ENCODE data around the gene IVD.
A peak's percentile ranks its signal among the peaks of the same experiment; 100 is the strongest.

The IVD gene

GRCh38 chr15:40414816-40415215, 9.2 kb downstream of the IVD start:
- DNase-seq (ENCODE audit: low read depth): no peak

GRCh38 chr15:40415226-40415625, 9.6 kb downstream of the IVD start:
- DNase-seq (ENCODE audit: low read depth): no peak

GRCh38 chr15:40416056-40416455, 10.5 kb downstream of the IVD start:
- DNase-seq (ENCODE audit: low read depth): no peak

DNA sequence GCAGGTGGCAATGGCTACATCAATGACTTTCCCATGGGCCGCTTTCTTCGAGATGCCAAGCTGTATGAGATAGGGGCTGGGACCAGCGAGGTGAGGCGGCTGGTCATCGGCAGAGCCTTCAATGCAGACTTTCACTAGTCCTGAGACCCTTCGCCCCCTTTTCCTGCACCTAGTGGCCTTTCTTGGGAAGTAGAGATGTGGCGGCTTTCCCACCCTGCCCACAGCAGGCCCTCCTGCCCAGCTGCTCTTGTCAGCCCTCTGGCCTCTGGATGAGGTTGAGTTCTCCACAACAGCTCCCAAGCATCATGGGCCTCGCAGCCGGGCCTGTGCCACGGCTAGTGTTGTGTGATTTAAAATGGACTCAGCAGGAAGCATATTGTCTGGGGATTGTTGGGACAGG, 12.5 kb downstream of the IVD start:
- no peak for DNase-seq (ENCODE audit: low read depth)

DNA sequence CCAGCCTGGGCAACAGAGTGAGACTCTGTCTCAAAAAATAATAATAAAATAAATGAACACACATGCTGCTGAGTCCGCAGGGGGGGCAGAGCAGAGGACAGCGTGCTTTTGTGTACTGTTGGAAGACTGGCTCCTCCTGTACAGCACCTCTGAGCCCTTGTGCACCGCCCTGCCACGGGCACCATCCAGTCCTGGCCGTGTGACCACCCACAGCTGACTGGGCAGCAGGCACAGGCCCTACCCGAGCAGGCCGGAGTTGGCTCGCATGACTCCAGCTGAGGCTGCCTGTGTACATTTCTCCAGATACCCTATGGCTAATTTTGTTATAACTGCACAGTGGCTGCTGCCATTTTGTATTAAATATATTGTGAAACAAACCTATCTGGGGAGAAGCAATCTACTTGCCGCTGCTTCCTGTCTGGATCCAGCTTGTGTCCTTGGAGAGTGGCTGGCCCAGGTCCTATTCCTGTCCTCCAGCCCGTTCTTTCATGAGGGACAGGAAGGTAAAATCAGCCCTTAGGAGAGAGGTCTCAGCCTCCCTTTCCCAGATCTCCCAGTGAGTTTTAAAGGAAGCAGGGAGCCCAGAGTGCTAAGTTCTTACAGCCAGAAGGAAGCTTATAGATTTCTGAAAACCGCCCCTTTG, 14.6 kb downstream of the IVD start:
- DNase-seq (ENCODE audit: low read depth): no peak

GRCh38 chr15:40420793-40421192, 15.2 kb downstream of the IVD start:
- DNase-seq (ENCODE audit: low read depth): no peak

DNA sequence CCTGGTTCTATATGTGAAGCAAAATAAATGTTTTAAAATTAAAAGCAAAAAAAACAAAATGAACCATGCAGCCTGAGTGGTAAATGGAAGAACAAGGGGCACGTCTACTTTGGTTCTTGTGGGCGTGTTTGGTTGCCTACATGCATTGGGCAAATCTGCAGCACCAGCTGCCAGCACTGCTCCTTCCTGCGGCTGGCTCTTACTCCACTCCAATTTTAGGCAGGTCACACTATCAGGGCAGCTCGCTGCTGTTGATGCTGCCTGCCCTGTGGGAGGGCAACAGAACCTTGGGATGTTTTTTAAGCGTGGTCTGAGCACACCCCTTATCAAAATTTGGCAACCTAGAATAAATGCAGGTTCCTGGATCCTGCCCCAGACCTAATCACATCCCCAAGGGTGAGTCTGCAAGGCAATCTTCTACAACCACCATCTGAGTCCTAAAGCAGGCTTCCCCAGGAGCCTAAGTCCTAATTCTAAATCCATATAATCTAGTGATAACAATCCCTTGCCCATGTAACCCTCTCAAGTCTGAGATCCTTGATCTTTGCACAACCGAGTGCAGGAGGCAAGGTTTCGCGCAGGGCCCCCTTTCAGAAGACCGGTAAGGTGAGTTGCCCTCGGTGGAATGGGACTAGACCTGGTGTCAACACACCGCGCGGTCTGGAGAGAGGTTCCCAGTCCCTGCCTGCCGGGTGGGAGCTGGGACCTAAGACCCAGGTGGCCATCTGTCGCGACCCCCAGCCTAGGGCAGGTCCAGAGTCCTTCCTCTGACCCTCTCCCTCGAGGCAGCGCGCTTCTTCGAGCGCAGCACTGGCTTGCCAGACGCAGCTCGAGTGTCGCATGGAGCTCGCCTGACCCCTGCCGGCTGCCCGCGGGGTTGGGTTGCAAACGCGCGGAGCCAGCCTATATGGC, 15.9 kb downstream of the IVD start:
- peak; percentile 74 for DNase-seq (ENCODE audit: low read depth)

DNA sequence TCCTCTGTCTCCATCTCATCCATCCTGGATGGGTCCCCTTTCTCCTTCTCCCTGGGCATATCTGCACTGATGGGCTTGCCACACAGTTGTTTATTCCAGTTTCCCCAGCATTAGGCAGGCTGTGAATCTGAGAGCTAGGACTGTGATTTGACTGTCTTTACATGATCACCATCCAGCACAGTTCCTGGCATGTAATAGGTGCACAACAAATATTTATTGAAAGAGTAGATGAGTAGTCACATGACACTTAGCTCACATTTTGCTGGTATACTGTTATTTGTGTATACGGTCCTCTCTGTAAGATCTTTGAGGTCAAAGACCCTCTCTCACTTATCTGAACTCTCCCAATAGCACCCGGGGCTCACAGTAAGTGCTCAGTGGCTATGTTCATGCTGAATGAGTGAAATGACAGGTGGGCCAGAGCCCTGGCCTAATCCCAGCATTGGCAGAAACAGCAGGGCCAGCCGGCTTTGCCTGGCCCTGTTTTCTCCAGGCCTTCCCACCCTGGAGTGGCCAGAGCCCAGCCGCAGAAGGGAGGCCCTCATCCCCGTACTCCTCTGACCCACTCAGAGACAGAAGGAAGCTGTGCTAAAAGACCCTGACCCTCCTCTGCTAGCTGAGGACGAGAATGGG, 19.0 kb downstream of the IVD start:
- DNase-seq (ENCODE audit: low read depth): no peak

DNA sequence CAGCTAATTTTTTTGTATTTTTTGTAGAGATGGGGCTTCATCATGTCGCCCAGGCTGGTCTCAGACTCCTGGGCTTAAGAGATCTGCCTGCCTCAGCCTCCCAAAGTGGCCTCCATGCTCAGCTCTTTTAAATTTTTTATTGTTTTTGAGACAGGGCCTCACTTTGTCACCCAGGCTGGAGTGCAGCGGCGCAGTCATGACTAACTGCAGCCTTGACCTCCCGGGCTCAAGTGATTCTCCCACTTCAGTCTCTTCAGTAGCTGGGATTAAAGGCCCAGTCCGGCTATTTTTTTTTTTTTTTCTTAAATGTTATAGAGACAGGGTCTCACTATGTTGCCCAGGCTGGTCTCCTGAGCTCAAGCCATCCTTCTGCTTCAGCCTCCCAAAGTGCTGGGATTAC, 20.1 kb downstream of the IVD start:
- DNase-seq (ENCODE audit: low read depth): no peak

DNA sequence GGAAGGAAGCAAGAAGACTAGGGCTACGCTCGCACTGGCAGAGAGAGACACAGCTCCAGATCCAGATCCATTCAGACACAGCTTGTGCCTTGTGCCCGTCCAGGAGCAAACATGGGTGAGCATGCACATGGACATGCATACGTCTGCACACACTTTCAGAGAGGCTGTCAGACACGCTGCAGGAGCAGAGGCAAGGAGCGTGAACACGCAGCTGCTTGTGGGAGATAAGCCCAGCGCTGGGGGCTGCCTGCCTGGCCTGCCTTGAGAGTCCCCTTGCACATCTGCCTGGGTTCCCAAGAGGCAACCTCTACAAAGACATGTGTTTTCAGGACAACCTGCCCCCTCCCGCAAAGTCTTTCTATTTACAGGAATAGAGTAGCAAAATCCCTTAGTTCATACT, 21.6 kb downstream of the IVD start:
- no peak for DNase-seq (ENCODE audit: low read depth)

- DNase-seq (ENCODE audit: low read depth): no peak
Measured at GRCh38 chr15:40428185-40428584, 22.6 kb downstream of the IVD start.

DNA sequence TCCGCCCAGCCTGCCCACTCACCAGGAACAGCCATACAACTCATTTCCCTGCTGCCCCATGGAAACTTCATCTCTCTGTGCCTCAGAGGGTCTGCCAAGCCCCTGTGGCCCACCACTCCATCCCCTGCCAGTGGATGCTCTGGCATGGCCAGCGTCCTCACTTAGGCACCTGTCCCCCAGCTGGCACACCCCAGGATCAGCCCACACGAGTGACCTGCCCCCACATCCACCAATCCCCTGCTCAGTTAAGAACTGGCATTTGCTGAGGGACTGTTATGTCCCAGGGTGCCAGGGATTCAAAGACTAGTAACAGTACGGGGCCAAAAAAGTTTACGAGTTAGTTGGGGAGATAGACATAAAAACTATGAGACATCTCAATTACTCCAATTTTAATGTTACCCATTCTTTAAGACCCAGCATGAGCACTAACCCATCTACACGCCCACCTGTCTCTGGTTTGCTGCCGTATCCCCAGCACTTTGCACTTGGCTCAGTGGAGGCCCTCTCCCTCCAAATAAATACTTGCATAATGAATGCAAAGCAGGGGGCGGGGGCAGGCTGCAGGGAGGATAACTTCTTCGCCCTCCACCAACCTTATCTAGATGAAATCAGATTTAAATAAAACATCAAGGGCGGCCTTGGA, 23.6 kb downstream of the IVD start:
- no peak for DNase-seq (ENCODE audit: low read depth)

DNA sequence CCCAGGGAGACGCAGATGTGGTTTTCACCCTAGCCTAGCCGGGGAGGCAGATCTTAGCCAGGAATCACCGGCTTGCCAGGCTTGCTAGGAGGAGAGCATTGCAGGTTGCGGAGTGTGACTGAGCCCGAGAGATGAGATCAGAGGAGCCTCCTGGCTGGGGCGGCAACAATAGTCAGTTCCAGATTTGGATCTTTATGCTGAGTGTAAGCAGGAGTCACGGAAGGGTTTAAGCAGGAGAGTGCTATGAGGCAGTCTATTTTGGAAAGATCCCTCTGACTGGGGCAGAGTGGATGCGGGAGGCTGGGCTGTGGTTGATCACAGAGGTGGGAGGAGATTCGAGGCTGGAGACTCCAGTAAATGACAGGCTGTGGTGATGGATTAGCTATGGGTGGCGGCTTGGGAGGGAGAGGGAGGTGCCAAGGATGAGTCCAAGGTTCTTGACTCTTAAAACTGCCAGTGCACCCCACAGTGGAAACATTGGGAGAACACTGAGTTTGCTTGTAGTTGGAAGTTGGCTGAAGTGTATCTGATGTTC, 24.7 kb downstream of the IVD start:
- no peak for DNase-seq (ENCODE audit: low read depth)

DNA sequence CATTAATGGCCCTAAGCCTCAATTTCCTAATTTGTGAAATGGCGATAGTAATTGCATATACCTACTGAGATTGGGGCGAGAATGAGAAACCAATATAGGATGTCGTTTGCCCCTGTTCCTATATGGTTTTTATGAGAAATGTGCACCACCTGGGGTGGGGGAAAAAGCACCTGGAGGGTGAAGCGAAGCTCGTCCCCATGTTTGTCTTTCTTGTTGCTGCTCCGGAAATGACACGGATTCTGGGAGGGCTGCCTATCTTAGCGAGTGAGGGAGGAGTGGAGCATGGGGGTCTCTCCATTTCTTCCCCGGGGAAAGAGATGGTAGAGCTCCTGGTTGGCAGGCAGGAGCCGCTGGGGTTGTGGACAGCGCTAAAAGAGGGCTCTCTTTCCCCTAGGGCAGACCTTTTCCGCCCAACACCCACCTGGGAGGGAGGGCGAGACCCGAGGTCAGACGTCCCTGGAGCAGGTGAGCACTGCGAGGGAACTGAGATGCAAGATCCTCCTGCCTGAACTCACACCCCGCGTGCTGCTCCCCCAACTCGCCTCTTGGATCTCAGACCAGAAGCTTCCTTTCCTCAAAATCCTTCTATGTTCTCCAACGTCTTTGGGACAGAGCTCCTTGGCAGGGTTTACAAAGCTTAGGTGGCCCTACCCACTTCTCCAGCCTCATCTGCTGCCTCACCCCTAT, 29.6 kb downstream of the IVD start:
- no peak for DNase-seq (ENCODE audit: low read depth)

DNA sequence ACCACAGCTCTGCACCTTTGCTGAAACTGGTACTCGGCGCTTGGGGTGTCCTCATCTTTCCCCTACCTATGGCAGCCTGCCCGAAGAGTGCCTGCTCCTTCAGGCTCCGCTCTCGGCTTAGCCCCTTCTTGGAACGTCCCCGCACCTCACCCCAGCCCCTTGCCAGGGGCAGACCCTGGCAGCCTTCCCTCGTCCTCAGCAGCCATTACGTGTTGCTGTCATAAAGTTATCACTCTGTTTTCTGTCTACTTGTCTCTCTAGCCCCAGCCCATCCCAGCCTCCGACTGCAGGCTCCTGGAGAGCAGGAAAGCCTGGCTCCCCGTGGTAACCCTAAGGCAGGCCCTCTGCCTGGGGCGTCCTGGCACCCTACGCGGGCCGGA, 30.1 kb downstream of the IVD start:
- DNase-seq (ENCODE audit: low read depth): no peak

DNA sequence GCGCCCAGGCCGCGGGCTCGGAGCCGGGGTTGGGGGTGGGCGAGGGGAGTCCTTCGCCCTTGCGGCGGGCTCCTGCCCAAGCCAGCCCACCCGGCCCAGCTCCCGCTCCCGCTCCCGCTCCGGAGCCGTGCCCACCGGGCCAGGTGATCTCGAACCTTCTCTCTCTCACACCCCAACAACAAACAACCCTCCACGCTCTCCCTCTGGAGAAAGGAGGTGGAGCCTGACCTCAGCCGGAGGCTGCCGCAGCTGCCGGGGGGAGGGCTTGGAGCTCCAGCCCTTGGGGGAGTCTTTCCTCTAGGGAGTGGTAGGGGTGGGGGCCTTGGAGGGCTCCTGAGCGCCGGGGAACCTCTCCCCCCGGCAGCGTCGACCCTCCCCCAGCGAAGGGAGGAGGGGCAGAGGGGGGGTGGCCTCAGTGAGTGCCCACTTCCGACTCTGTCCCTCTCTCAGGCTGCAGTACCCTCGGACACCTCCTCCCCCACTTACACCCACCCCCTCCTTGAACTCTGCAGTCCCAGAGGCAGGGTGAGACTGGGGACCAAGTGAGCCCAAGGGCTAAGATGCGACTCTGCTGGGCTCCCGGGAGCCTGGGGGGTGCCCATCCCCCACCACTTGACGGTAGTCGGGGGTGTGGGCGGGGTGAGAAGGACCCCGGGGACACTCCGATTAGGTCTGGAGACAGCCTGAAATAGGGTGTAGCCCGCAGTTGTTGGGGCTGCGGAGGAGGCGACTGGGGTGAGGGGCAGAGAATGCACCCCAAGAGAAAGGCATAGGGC, 30.7 kb downstream of the IVD start:
- no peak for DNase-seq (ENCODE audit: low read depth)

- DNase-seq (ENCODE audit: low read depth): no peak
Measured at GRCh38 chr15:40436892-40437751, 31.5 kb downstream of the IVD start.

DNA sequence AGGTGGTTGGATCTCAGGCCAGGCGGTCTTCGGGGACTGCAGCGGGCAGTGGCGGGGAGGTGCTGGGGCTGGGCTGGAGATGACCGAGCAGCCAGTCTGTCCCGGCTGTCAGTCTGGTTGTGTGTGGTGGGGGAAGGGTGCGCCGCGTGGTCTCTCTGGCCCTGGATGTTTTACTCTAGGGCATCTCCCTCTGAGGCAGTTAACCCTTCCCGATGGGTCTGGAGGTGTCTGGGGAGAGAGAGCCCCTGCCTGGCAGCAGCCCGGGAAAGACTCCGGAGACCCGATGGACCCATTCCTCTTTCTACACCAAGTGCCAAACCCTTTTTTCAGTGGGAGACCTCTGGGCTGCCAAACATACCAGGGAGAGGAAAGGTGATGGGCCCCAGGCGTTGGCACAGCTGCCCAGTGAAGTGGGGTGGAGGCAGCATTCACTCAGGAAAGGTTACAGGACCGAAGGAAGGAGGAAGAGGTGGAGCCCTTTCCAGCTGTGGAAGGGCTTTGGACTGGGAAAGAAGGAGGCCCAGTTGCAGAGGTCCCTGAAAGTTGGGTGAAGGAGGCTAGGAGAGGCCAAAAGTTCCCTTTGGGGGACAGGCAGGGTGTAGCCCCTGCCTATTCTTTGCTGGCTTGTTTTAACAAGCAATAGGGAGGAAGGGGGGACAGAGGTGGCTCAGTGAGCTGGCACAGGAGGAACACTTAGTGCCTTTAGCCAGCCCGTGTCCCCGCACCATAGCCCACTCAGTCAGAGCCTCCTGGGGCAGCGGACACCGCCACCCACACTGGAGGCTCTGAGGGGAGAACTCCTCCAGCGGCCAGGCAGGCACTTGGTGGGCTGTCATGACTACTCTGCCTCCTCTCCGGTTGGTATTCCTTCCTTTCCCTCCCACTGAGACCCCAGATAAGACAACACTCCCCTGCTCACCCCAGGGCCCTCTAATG, 32.4 kb downstream of the IVD start:
- no peak for DNase-seq (ENCODE audit: low read depth)

- DNase-seq (ENCODE audit: low read depth): no peak
Measured at GRCh38 chr15:40438712-40439111, 33.1 kb downstream of the IVD start.
